GM19324 (cell line): ENCODE measurements around the gene SSTR3.
"Not testable (repeated sequence)": the region's sequence is repeated elsewhere in the genome, so short reads cannot be mapped to it uniquely, and the experiment has no call there.

Experiments used
- ATAC-seq: cut with Tn5 transposase; IDR thresholded peaks from one replicate; pipeline ENCODE4 v1.9.1; 2021; ENCODE audit warnings: mild to moderate bottlenecking, moderate library complexity; ENCODE audit not compliant: unreplicated experiment, low FRiP score

Gene SSTR3

GRCh38 chr22:37243402-37244113, 31.3 kb upstream of the SSTR3 start:
- ATAC-seq, result no peak

DNA sequence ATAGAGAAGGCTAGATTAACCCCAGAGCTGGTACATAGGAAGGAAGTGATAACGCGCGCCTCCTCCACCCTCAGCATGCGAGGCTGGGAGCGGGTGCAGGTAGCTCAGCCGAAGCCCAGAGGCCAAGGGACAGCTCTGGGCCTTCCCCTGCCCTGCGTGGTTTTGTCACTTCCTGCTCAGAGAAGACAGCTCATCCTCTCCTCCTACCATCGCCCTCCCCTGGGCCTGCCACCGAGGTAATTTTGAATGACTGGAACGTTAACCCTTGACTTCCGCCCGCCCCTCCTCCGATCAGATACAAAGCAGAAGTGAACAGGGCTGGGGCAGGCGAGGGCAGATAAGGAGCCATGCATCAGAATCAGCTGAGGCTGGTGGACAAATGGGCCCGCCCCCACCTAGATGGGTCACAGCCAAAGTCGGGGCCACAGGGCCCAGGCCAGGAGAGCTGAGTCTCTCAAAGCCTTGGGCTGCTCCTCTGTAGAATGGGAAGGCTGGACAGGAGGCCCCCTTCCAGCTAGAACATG, 30.2 kb upstream of the SSTR3 start:
- ATAC-seq, result peak; percentile 67

- no peak for ATAC-seq
Measured at GRCh38 chr22:37241351-37242142, 29.3 kb upstream of the SSTR3 start.

DNA sequence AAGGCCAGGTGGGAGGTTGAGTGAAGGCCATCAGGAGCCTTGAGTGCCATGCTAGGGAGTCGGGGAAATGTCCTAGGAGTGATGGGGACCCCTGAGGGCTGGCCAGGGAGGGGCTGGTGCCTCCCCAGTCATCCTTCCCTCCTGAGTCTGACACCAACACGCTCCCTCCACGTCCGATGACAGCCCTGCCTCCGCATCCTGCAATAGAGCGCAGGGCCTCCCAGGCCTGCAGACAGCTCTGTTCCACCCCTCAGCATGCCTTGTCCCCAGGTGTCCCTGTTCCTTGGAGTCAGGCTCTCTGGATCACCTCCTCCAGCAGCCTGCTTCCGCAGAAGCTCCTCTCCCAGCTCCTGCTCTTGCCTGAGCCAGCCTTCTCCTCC, 28.7 kb upstream of the SSTR3 start:
- no peak for ATAC-seq

DNA sequence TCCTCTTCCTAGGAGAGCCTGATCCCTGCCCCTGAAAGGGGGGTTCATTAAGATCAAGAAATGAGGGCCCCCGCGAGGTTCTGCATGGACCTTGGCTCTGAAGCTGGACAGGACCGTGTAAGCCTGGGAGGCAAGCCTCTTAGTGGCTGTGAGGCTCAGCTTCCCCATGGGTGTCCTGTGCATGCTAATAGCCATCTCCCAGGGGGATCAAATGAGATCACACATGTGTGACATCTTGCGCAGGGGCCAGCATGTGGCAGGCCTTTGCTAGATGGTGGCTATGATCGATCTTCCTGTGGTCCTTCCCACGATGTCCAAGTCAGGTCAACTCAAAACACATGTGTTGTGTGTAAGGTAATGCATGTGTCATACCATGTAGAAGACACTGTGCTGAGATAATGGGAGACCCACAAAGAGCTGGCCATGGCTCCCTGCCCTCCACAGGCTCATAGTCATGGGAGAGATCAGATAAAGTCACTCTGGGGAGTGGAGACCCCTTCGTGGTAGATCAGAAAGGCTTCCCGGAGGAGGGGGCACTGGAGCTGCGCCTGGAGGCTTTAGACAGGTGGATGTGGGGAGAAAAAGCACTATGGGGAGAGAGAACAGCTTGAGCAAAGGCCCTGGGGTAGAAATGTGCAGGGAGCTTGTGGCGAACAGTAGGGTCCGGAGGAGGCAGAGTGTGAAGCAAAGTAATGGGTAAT, 28.1 kb upstream of the SSTR3 start:
- ATAC-seq, result no peak

DNA sequence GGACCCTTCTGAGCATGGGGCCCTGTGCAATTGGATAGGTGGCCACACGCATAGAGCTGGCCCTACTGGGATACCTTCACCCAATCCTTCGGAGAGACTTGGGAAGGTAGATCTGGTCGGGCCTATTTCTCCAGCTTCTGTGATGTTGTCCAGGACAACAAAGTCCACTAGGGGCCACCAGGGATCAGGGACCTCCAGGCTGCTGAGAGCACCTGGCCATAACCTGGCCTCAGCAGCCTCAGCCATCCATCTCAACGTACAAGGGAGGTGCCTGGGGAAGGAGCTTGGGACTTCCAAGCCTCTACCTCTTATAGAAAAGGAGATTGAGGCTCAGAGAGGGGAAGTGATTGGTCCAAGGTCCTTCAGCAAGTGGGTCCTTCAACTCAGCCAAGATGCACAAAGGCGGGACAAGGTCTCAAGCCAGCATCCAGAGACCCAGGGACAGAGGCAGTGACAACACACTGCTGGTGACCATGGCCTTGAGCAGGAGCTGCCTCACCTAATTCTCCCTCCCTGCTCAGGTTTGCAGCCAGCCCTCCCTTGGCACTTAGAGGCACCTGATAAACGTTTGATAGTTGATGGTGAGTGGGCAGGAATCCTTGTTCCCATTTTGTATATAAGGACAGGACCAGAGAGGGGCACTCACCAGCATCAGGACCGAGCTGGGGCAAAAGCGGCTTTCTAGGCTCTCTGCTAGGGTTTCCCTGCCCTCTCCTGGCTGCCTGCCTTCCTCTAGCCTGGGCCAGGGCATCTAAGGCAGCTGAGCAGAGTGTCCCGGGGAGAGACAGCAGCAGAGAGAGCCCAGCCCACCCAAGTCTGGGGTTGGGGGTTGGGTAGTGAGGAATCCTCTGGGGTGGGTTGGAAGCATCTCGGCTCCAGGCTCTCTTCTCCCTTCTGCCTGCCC, 27.3 kb upstream of the SSTR3 start:
- no peak for ATAC-seq

DNA sequence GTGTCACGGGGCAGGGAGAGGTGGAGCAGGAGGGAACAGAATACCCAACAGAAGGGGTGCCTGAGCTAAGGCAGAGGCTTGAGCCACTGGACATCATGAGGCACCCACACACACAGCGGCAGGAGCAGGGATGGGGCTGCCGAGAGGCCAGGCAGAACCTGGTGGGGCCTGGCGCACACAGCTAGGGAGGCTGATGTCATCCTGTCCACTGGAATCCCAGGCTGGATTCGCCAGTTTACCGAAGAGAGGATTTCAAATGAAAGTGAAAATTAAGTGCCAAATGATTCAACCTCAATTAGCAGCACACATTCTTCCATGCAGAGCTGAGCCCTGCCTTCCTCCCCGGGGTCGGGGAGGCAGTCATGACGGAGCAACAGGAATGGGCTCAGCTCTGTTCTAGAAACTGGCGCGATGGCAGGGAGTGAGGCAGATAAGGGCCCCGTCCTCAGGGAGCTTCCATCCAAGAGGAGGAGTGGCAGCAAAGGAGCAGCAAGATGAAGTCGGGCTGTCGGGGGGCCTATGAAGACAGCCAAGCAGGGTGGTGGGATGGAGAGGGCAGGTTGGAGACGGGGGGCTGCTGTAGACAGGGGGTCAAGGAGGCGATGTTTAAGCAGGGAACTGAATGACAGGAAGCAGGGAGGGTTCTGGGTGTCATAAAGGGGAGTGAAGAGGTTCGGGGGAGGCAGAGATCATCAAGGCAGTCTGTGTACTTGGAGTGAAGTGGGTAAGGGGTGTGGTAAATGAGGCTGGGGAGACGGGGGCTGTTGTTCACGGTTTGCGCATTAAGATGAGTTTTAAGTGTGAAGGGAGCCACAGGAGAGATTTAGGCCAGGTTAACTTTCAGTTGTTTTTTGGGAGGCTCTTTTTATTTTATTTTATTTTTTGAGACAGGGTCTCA, 25.3 kb upstream of the SSTR3 start:
- ATAC-seq, result no peak

GRCh38 chr22:37235897-37236607, 23.8 kb upstream of the SSTR3 start:
- ATAC-seq, result no peak

DNA sequence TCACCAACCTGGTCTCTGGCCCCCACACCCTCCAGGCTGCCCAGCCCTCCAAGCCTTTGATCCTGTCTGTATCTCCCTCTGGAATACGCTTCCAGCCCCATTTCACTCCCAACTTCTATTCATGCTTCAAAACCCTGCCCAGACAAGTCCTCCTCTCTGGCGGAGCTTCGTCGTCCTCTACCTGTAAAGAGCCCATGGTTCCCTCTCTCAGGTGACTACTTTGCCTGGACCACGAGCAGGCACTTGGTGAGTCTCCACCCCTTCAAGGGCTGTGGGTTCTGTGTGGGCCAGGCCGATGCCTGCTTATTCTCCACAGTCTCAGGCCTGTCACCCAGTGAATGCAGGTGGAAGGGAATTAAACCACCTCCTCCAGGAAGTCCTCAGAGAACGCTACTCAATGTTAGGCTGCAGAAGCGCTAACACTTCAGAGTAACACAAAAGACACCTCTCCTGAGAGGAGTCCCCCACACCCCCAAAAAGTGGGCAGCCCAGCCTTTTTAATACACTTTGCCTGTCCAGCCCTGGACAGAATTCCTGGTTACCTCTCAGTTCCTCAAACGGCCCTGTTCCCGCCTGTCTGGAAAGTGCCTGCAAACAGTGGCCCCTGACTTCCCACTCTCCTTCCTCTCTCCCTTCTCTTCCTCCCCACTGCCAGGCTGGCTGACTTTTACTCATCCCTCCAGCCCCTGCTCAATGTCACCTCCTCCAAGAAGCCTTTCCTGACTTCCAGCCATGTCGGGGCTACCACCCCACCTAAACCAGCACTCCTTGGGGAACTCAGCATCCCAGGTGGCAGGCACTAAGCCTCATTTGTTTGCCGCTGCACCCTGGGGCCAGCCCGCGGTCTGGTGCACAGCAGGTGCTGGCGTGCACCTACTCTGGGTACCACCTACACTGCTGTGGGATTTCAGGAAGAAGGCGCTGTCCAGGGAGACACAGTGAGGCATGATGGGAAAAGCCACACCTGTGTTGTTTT, 22.7 kb upstream of the SSTR3 start:
- ATAC-seq, result no peak

DNA sequence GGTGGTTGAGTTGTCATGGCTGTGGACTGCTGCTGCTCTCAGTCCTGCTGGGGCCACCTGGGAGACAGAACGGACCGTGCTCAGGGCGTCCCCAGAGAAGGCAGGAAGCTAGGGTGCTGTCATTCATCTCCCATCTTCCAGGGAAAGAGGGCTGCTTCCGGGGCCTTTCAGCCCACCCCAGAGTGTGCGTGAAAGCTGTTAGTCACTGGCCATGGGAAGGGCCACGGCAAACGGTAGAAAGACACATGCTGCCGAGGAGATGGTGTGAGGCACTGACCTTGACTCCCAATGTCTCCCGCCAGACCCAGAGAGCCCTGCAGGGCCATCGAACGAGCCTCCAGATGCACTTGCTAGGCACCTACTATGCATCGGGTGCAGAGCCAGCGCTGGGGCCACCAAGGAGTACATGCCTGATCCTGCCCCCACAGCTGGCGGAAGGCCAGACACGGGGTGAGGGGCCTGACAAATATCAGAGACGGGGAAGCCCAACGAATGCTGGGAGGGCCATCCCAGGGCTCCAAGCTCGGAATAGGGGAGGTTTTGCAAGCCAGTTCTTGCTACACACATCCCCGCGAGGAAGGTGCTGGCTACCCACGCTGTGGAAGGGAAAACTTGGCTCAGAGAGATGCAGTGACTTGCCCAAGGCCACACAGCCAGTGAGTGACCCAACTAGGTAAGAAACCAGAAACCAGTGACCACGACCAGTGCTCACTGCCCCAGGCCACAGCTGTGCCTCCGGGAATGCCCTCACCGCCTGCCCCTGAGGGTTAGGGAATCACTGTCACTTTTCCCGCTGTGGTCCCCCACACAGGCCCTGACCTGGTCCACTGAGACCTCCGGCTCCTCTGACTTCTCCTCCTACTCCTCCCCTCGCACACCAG, 21.7 kb upstream of the SSTR3 start:
- ATAC-seq, result no peak

DNA sequence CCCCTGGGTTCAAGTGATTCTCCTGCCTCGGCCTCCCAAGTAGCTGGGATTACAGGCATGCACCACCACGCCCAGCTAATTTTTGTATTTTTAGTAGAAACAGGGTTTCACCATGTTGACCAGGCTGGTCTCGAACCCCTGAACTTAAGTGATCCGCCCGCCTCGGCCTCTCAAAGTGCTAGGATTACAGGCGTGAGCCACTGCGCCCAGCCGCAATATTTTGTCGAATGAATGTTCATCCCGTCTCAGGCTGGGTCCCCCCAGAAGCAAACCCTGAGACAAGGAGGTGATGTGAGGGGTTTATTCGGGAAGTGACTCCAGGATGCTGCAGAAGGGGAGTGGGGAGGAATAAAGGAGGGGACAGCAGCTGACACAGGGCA, 21.1 kb upstream of the SSTR3 start:
- not testable (repeated sequence) for ATAC-seq

GRCh38 chr22:37232140-37232998, 20.1 kb upstream of the SSTR3 start:
- ATAC-seq, result no peak

GRCh38 chr22:37231406-37232139, 19.3 kb upstream of the SSTR3 start:
- no peak for ATAC-seq

DNA sequence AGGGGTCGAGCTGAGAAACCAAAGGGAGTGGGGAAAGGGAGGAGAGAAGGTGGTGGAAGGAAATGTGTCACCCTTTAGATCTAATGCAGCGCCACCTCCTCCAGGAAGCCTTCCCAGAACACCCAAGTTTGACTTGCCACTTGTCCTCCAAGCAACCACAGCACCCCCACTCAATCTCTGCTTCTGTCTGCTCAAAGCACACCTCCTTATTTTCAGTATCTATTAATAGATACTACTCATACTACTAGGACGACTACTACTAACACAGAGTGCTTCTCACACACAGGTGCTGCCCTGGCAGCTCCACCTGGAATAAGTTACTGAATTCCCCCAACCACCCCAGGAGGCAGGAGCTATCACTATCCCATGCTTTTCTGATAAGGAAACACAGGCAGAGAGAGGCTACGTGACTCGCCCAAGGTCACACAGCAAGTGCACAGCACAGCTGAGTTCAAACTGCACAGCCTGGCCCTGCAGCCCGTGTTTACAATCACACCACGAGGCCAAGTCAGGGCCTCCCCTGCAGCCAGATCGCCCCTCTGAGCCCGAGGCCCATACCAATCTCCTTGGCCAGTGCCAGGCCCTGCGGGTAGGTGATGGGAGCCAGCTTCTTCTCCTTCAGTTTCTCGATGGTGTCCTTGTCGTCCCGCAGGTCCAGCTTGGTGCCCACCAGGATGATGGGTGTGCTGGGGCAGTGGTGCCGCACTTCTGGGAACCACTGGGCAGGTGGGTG, 18.6 kb upstream of the SSTR3 start:
- no peak for ATAC-seq
